GM18867 (cell line): Measurements from ENCODE around the gene TMEM253.

ENCODE experiments used
- ATAC-seq: cut with Tn5 transposase; IDR thresholded peaks from one replicate; pipeline ENCODE4 v1.9.1; 2021; ENCODE audit warnings: mild to moderate bottlenecking, moderate library complexity; ENCODE audit not compliant: unreplicated experiment

TMEM253 gene

DNA sequence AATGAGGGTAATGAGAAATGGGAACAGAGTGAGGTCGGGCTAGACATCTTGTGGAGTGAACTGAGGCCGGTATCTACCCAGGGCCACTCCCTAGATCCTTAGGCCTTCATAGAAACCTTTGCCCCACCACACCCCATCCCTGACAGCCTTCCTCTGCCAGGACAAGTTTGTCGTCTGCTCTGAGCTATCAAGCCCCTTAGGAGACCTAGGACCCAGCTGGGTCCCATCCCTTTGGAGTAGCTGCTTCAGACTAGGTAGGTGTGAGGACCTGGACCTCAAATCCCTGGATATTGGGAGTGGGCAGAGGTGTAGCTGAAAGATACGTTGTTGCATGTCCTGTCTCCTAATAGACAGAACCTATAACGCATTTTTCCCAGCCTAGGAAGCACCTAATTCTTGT lies at the start of gene TMEM253:
Gene TMEM253, plus strand, starts transcription at position 136 of the 400 bp plus-strand sequence. CDS start 278 bp downstream, outside the sequence.
- no peak for ATAC-seq

DNA sequence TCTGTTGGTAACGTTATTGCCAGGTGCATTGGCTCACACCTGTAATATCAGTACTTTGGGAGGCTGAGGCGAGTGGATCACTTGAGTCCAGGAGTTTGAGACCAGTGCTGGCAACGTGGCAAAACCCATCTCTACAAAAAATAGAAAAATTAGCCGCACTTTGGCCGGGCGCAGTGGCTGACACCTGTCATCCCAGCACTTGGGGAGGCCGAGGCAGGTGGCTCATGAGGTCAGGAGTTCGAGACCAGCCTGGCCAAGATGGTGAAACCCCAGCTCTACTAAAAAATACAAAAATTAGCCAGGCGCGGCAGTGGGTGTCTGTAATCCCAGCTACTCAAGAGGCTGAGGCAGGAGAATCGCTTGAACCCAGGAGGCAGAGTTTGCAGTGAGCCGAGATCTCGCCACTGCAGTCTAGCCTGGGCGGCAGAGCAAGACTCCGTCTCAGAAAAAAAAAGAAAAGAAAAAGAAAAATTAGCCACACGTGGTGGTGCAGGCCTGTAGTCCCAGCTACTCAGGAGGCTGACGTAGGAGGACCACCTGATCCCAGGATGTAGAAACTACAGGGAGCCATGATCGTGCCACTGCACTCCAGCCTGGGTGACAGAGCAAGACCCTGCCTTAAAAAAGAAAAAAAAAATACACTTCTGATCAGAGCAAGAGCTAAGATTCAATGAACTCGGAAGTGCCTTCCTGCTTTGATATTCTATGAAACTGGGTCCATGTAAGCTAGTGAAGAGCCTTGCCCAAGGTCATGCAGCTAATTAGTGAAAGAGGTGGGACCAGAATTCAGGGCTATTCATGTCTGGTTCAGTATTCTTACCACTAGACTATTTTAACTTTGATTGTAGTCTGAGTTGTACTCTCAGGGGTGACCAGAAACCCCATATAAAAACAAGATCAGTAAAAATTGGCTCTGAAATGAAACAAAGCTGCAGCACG lies 47.4 kb upstream of the TMEM253 start:
- no peak for ATAC-seq

DNA sequence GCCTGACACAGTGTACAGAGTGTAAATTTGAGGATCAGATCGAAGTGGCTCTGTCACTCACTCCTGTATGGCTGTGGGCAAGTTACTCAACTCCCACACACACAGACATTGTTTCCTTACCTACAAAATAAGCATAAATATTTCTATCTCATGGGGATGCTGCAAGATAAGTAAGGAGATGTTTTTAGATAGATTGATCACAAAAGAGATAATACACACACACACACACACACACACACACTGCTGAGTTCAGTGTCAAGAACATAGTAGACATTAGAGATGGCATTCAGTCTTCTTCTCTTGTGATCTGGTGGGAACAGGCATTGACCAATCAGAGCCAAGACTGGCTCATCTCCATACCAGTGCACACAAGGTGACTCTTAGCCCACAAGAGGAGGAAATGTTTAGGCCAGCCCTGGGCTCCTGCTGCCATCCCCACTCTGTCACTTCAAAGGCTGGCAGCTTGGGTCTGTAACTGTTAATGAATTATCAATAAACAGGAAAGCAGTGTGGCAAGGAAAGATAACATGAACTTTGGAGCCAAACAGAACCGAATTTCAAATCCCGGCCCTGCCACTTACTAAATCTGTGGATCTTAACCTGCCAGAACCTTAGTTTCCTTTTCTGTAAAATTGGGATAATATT lies 46.6 kb upstream of the TMEM253 start:
- no peak for ATAC-seq

DNA sequence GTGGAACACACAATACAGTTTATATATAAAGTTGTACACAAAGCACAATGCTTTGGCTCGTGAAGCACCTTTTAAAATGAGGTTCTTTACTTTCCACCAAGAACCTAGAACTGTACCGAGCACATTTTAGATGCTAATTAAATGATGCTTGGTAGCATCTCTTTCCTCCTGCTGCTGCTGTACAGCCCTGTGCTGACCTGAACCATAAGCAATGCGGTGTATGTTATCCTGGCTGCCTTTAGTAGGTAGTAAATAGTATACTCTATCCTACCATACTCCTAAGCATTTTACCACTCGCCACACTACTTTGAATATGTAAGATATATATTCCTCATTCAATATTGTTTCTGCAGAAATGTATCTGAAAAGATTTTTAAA lies 46.1 kb upstream of the TMEM253 start:
- ATAC-seq = no peak

DNA sequence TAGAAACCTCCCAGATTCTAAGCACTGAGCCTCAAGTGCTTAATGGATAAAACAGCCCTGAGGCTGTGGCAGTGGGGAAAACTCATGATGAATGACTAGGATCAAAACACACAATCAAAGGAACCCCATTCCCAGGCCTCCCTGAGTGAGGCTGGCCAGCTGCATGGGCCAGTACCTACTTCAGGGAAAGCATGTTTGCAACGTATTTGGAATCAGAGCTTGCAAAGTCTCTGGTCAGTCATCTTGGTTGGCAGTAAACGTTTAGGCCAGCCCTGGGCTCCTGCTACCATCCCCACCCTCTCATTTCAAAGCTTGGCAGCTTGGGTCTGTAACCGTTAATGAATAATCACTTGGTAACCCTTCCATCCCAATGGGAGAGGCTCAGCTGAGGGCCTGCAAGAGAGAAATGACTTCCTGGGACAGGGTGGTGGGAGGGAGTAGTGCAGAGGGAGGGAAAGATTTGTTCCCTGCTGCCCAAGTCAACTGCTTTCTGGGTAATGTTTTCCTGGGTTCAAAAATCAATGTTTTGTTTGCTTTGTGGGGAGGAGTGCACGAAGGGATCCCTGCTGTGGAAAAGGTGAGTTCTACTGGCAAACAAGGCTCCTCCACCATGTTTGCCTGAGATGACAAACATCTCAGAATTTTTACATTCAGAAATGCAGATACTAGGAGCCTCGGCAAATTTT lies 45.3 kb upstream of the TMEM253 start:
- ATAC-seq = no peak

DNA sequence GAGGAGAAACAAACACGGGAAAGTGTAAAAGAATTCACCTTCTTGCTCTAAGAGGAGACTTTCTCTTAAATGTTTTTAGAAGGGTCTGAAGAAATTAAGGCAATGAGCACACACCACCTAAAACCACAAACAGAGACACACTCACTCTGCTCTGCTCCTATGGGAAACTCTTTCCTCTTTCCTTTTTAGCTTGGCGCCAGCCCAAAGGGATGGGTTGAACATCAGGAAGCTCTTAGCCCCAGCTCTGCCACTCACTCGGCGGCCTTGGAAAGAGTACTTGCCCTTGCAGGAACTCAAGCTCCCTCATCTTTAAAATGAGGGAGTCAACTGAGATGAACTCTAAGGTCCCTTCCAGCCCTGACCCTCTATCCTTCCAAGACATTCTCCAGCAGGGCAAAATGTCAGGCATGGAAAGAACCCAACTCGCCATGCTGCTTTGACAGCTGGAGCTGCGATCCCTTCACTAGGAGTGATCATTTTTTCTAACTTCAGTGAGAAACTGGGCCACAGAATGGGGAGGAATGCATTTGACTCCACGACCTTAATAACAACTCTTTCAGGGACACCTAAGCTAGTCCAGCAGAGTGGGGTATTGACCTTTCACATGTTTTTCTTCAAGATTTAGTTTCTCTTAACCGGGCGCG lies 44.2 kb upstream of the TMEM253 start:
- no peak for ATAC-seq

DNA sequence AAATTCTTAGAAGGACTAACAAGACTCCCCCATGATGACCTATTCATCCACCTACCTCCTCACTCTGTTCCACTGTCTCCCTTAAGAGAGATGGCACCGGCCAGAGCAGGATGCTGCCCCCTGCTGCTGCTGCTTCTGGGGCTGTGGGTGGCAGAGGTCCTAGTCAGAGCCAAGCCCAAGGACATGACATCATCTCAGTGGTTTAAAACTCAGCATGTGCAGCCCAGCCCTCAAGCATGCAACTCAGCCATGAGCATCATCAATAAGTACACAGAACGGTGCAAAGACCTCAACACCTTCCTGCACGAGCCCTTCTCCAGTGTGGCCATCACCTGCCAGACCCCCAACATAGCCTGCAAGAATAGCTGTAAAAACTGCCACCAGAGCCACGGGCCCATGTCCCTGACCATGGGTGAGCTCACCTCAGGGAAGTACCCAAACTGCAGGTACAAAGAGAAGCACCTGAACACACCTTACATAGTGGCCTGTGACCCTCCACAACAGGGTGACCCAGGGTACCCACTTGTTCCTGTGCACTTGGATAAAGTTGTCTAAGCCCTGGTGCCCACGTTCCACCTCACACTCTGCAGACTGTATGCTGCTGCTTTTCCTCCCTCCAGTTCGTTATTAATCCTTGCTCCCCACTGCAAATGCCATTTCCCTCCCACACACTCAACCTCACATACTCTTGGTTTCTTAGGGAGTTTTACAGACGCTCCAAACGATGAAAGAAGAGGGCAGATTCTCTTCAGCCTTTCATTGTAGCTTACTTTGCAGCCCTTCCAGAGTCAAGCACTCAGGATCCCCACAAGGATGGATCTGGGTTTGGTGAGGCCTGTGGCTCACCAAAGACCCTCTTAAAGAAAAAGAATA lies 42.8 kb upstream of the TMEM253 start, which contains the start of gene RNASE8:
Gene RNASE8, plus strand, starts transcription at position 20 of the 873 bp plus-strand sequence. Its CDS starts 71 bp downstream, at position 91.
- no peak for ATAC-seq

DNA sequence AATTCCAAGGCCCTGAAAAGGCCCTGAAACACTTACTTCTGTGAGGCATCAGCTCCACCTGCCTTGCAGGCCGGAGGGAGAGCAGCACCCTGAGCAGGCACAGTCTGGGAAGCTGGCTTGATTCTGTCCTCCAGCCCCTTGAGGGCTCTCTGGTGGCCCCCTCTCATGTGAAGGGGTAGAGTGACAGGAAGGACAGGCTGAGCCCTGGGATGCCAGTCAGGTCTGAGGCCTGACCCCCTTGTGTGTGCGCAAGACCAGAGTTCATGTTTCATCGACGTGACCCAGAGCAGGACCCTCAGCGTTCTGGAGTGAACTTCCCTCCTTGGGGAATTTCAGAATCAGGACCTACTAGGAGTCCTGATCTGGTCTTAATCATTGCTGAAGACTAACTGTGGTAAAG lies 42.0 kb upstream of the TMEM253 start:
- no peak for ATAC-seq

DNA sequence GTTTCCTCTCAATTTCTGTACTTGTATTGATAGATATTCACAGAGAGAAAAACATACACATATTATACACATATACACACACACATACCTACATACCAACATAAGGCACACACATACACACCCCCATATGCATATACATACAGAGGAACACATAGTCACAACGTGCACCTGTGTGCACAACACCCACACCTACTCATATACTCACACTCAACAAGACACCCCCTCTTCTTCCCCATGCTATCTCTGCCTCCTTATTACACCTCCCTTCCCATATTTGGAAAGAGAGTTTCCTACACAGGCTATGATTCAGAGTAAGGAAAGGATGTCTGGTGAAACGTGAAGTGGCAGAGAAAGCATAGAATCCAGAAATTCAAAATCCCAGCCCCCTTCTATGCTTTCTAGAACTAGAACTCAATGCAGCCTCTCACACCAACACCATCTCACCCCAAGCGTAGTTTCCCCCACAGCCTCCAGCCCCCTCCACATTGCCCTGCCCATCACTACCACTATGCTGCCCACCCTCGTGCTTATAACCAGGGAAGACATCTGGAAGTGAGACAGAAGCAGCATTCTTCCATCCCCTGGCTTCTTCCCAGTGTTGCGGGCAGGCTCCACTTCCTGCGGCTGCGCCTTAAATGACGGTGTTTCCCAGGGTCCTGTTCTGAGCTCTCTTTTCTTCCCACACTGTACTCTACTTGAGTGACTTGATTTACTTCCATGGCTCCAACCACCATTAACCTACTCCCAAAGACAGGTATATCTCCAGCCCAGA lies 40.8 kb upstream of the TMEM253 start:
- no peak for ATAC-seq

DNA sequence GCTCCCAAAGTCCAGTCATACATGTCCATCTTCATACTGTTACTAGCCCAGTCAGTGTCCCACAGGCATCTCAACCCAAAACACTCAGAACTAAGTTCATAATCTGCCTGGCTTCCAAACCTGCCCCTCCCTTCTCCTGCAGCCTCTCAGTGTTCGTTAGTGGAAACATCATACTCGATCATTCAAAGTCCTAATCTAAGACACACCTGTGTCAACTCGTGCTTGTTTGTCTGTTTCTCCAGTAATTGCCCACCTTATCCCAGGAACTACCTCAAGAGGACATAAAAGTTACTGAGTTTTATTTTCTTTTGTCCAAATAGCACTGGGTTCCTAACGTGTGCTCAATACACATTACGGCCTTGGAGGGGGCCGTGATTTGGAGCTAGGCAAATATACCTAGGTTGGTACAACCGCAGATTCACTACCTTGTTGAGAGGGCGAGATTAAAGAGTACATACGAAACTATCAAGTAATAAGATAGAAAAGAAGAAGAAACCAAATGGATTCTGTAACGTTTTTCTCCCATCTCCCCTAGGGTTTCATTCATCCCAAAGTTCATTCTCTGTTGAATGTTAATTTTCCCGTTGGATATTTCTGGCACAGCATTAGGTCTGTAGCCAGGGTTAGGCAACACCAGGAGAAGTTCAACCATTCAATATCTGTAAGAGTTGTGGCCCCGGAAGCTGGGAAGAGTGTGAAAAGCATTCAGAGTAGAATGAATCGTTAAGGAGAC lies 40.1 kb upstream of the TMEM253 start:
- ATAC-seq = no peak

DNA sequence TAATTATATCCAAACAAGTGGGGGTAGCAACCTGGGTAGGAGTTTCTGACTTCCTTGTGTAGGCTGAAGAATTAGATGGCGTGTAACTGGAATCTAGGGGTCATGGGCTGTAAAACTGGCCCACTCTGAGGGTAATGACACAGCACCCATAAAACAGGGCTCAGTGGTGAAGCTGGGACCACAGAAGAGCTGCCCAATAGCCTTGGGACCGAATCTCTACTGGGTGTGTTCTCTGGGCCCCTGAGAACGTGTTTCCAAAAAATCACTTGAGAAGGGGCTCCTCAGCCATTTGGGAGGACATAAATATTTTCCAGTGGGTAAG lies 39.6 kb upstream of the TMEM253 start:
- ATAC-seq = no peak

DNA sequence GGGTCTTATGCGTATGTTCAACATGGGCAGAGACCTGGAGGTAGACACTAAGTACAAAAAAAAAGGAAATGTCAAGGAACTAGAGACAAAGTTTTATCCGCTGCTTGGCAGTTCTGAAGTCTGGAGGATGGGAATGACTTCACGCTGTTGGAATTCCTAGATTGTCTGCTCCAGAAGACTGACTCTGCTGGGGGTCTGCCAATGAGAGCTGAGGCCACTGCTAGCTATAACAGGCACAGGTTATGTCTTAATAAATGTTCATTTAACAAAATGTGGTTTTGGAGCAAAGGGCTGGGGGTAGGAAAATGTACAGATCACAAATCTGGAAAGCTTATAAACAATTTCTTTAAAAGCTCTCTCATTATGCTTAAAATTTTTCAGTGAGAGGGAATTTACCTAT lies 37.4 kb upstream of the TMEM253 start:
- ATAC-seq = no peak

DNA sequence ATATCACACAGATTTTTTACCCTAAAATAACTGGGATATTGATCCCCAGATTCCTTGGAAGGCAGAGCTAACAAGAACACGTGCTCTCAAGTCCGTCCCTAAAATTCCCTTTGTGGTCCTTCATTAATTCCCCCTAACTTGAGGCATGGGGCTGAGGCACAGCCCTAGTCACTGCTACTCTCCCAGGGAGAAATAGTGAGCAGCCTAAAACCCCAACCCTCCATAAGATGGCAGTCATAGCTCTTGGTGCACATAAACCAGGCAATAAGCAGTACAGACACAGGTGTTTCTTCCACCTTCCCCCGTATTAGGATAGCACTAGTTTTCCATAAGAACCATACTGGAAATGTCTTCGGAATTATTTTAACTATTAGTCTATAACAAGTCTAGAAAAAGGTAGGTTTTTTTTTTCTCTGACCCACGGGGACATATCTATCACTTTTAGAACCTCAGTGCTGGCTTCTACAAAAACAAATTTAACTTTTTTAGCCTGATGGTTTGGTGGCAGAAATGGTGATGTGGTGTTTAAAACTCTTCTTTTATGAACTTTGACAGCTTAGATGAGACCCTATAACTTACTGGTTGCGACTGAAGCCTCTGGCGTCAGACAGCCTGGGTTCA lies 33.9 kb upstream of the TMEM253 start:
- ATAC-seq = no peak

DNA sequence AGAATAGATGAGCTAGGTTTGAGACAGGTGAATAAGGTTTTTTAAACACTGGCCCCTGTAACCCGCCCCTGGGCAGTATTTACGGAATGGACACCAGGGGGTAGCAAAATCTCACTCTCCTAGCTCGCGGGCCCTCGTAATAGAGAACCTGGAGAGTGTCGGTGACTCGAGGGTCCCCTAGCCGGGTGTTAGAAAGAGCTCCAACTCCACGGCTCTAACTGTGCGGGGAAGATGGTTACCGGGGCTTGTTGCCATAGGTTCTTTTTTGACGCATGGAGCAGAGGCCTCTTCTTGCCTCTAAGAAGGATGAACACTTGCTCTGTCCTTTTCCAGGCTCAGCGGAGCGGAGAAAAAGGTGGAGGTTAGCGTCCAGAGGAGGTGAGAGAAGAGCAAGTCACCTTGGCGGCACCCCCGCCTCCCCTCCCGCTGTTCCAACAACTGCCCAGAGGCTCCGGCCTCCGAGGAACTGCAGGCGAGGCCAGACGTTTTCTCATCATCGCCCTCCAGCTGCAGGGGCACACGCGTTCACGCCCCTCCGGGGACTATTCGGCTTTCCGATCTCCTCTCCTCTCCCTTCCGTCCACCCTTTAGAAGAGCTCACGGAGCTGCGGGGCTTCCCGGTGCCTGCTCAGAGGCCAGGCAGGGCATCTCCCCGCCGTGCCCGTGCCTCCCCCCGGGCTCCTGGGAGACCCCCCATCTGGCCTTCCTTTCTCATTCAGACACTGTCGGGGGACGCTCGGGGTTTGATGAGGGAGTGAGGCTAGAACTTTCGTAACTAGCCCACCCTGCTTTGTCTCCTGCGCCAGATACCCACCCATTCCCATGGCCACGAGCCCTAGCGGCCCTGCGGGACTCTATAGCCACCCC lies 32.1 kb upstream of the TMEM253 start:
- no peak for ATAC-seq

DNA sequence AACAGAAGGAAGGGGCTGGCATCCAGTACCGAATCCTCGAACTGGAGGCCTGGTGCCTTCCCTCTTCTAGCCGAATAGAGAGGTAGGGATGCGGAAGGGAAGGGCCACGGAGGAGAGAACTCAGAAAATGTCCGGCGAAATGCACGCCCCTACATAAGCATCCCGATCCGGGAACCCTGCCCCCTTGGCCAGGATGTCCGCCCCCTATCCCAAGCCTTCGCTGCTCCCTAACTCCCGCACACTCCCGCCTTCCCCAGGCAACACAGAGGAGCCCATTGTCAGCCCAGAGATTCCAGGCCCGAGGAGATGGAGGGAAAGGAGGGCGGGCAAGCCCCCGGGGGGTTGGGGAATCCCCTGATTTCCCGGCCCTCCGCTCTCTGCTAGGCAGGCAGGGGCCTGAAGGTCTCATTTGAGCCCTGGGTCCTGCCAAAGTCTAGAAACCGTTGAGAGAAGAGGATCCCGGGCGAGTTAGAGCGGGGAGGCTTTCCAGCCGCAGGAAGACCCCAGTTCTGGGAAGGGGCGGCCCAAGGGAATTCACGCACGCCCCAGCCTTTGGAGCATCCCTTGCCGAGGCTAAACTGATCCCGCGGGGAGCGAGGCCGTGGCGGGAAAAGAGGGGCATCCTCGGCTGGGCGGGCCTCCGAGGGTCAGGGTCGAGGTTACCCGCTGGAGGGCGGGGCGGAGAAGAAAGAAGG lies 31.3 kb upstream of the TMEM253 start:
- ATAC-seq = no peak

DNA sequence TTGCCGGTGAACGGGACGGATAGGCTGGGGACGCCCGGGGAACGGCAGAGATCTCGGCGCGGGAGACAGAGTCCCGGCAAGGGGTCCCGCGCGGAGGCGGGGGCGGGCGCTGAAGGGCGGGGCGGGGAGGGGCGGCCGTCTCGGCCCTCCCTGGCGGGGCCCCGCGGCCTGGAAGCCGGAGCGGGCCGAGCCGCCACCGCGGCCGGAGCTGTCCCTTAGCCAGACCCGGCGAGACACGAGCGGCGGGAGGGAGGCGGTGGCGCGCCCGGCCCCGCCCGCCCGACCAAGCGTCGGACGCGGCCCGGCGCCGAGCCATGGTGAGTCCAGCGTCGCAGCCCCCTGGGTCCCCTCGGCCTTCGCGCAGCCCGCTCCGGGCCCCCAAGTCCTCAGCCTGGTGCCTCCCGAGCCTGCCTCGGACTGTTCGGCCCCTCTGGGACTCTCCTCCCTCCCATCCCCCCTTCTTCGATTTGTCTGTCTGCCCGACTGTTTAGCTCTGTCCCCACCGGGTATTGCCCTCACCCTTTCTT lies 30.7 kb upstream of the TMEM253 start, which contains the start of gene ARHGEF40:
Gene ARHGEF40, plus strand, starts transcription at position 222 of the 527 bp plus-strand sequence. Its CDS starts 93 bp downstream, at position 315.
- ATAC-seq = no peak
